Forelimb muscle (tissue), 1 donor: ENCODE results near the gene AP3D1. TPM values are rescaled to one million over a fixed set of nuclear protein-coding genes. Genes with fewer than 3 reads are reported as not detected.

ENCODE experiments used
- DNase-seq: peaks from one replicate; pipeline ENCODE4 v3.0.0-alpha.2; 2013; ENCODE audit warnings: low read depth
- polyA plus RNA-seq: library from polyadenylated mRNA; unstranded; fragments of 120-200 nt; gene quantifications from one replicate; pipeline ENCODE4 v1.2.1, GENCODE V29; 2013; ENCODE audit not compliant: insufficient read length

The AP3D1 gene
- polyA plus RNA-seq, 1 donor = 53.5 TPM

GRCh38 chr19:2181633-2181997 is 30.2 kb upstream of the AP3D1 start:
- no peak for DNase-seq

GRCh38 chr19:2180881-2181632 is 29.7 kb upstream of the AP3D1 start:
- DNase-seq = no peak

- DNase-seq = no peak
These were observed 28.7 kb upstream of the AP3D1 start for GRCh38 chr19:2180114-2180513.

GRCh38 chr19:2179095-2179494 is 27.7 kb upstream of the AP3D1 start:
- DNase-seq = no peak

- no peak for DNase-seq
These were observed 25.1 kb upstream of the AP3D1 start for GRCh38 chr19:2176337-2176994.

- no peak for DNase-seq
These were observed 24.4 kb upstream of the AP3D1 start for GRCh38 chr19:2175742-2176141.

- DNase-seq = no peak
These were observed 22.6 kb upstream of the AP3D1 start for GRCh38 chr19:2173767-2174577.

- no peak for DNase-seq
These were observed 22.0 kb upstream of the AP3D1 start for GRCh38 chr19:2173388-2173766.

GRCh38 chr19:2171349-2172145 is 20.2 kb upstream of the AP3D1 start:
- DNase-seq = no peak

GRCh38 chr19:2170987-2171348 is 19.6 kb upstream of the AP3D1 start:
- no peak for DNase-seq

GRCh38 chr19:2170219-2170618 is 18.9 kb upstream of the AP3D1 start:
- DNase-seq = no peak

- DNase-seq = peak; percentile 53
These were observed 17.5 kb upstream of the AP3D1 start for GRCh38 chr19:2168619-2169424.

GRCh38 chr19:2167896-2168618 is 16.7 kb upstream of the AP3D1 start:
- no peak for DNase-seq

GRCh38 chr19:2166741-2167738 is 15.7 kb upstream of the AP3D1 start:
- DNase-seq = no peak

- DNase-seq = no peak
These were observed 12.9 kb upstream of the AP3D1 start for GRCh38 chr19:2164020-2164998.

- no peak for DNase-seq
These were observed 9.0 kb upstream of the AP3D1 start for GRCh38 chr19:2160379-2160778.

- no peak for DNase-seq
These were observed 6.1 kb upstream of the AP3D1 start for GRCh38 chr19:2157452-2157851.

- no peak for DNase-seq
These were observed 3.3 kb upstream of the AP3D1 start for GRCh38 chr19:2154587-2155075.
